ENCODE data around the gene FUCA2.

Gene FUCA2, protein sequence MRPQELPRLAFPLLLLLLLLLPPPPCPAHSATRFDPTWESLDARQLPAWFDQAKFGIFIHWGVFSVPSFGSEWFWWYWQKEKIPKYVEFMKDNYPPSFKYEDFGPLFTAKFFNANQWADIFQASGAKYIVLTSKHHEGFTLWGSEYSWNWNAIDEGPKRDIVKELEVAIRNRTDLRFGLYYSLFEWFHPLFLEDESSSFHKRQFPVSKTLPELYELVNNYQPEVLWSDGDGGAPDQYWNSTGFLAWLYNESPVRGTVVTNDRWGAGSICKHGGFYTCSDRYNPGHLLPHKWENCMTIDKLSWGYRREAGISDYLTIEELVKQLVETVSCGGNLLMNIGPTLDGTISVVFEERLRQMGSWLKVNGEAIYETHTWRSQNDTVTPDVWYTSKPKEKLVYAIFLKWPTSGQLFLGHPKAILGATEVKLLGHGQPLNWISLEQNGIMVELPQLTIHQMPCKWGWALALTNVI

DNA sequence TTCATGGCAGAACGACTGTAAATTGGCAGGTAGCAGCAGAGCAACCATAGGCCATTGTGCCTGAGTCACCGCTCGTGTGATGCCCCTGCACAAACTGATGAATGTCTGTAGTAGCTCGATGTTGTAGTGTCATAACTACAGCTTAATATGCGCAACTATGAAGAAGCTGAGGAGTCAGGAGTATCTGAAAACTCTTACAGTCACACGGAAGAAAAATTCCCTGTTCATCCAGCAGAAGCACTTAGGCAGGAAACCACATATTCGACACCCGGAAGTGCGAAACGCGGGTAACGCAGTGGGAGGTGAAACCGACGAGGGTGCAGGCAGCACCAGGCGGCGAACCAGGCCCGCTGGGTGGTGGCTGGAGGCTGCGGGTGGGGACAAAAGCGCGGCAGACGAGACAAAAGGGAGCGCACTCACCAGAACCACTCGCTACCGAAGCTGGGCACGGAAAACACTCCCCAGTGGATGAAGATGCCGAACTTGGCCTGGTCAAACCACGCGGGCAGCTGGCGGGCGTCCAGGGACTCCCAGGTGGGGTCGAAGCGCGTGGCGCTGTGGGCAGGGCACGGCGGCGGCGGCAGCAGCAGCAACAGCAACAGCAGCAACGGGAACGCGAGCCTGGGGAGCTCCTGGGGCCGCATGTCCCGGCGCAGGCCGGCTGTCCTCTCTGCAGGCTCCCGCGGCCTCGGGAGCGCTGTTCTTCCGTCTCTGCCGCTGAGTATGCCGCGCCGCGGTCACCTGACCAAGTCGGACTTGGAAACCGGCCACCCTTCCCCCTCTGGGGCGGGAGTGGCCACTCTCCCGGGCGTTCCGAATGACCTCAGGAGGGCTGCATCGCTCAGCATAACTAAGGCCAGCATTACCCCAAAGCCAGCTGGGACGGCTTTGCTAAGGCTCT, at the start of gene FUCA2:
FUCA2 (minus strand) TSS at position 730 of the 901 bp plus-strand sequence; CDS start at position 644, 86 bp downstream.
- DNase-seq (ENCODE audit: low read depth): peak; percentile 57

DNA sequence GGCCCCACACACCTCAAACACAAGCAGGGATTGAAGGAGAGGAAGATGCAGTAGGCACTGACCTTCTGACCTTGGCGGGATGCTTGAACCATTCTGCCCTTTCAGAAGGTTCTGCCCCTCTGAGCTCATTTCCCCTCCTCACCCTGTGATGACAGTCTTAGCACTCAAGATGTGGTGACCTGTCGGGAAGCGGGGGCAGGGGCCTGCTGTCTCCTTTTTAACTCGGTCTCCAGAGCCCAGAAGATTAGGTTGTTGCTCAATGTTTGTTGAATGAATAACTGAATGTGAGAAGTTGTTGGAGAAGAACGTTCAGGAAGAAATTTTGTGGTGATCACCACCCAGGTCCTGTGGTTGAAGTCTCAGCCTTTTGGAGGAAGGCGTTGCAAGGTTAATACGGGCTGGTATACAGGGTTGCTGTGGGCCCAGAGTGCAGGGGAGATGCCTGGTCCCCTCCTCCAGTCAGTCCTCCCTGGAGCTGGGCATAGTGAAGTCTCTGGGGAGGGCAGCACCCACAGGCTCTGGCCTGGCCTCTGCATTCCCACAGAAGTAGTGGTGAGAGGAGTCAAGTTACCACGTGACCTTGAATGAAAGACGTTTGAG, 49.7 kb upstream of the FUCA2 start:
- no peak for DNase-seq (ENCODE audit: low read depth)

GRCh38 chr6:143559051-143559660, 47.6 kb upstream of the FUCA2 start:
- DNase-seq (ENCODE audit: low read depth): no peak

- DNase-seq (ENCODE audit: low read depth): no peak
These were observed 45.0 kb upstream of the FUCA2 start for GRCh38 chr6:143556529-143556928.

- DNase-seq (ENCODE audit: low read depth): no peak
These were observed 44.1 kb upstream of the FUCA2 start for GRCh38 chr6:143555582-143555981.

DNA sequence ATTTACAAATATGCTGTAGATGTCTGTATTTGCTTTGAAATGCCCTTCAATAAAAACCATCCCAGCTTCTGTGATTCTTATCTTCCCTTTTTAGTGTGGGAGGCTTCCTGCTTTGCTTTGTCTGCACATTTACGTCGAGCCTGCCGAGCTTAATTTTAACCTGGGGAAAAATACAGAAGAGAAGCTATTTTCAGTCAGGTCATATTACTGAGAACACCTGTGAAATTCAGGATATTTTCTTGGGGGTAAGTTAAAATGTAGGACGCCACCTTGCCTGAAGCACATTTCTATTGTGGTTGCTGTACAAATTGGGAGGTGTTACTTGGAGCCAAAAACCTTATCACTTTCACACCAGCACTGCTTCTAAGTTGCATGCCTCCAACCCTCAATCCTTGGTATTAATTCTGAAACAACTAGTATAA, 43.6 kb upstream of the FUCA2 start:
- no peak for DNase-seq (ENCODE audit: low read depth)

DNA sequence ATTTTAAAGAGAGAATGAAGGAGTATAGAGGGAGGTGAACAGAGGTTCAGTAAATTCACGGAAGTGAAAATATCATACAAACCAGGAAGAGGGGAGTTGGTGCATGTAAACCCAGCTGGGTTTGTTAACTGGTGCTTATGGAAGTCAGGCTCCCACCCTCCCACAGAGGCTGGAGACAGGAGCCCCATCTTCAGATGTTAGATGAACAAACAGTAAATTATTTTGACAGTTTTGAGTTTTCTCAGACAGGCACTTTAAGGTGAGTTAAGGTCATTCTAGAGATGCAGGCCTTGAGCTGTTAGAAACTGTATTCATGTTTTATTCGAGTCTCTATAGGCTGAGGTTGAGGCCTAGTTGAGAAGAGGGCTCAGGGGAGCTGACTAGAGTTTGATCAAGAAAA, 41.8 kb upstream of the FUCA2 start:
- no peak for DNase-seq (ENCODE audit: low read depth)

DNA sequence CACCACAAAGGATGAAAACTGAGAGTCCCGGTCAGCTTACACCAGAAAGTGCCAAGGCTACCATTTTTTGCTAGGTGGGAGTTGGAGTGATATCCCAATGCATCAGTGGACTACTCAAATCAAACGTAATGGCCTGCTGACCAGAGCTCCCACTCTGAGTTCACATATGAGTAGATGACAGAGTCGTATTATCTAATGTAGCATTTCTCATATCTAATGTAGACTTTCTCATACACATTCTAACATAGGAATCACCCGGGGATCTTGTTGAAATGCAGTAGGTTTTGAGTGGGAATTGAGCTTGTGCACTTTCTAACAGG, 38.4 kb upstream of the FUCA2 start:
- DNase-seq (ENCODE audit: low read depth): no peak

GRCh38 chr6:143549221-143549948, 37.9 kb upstream of the FUCA2 start:
- no peak for DNase-seq (ENCODE audit: low read depth)

DNA sequence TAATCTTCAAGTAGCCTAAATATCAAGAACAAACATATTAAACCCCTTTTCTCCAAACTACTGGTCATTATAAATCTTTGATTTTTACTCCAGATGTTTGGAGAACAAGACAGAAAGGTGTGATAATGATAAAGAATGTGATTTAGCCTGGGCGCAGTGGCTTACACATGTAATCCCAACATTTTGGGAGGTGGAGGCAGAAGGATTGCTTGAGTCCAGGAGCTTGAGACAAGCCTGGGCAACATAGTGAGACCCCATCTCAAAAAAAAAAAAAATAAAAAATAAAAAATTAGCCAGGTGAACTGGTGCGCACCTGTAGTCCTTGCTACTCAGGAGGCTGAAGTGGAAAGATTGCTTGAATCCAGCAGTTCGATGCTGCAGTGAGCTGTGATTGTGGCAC, 35.1 kb upstream of the FUCA2 start:
- no peak for DNase-seq (ENCODE audit: low read depth)

DNA sequence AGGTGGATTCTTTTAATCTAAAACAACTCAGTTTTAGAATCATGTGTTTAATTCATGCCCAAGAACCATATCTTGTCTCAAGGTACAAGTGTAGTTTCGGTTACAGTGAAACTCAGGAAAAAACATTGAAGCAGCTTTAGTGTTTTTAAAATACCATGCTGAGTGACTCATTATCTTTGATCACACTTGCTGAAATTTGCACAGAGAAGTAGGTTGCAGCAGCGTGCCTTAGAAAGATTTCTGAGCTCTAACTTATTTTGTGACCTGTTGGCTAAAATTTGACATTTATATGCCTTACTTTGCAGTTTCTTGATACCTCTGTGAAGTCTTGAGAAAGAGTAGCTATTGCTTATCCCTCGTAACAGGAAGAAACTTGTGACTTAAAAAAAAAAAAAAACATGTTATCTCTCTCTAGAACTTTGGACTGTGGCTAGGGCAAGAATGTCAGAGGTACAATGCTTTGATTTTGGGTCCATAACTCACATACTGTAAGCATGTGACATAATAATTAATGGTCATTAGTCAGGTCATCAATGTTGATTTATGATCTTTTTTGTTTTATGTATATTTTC, 34.5 kb upstream of the FUCA2 start:
- no peak for DNase-seq (ENCODE audit: low read depth)

GRCh38 chr6:143545165-143545564, 33.6 kb upstream of the FUCA2 start:
- DNase-seq (ENCODE audit: low read depth): no peak

DNA sequence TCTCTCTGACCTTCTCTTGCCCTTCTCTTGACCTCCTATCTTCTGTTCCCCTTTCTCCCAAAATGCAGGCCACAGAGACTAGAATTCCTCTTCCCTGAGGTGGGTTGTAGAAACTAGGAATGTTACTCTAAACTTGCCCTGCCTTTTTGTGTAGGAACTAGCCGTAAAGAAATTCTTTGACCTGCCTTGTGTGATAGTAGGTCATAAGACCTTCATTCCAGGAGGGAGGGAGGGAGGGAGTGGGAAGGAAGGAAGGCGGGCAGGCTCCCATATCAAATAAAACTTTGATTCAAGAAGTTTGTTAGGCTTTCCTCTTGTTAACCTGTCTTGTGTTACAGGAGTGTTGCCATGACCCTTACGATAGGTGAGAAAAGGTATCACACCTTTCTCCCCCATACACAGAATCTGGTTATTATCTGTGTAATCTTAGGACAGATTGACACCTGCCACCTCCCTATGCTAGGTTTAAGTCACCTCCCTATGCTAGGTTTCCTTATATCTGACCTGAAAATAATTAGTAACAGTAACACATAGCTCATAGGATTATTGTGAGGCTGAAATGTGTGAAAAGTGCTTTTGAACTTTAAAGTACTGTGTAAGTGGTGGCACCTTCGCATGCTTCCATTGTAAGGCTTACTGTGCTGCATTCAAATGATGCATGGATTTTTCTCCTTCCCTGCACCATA, 32.6 kb upstream of the FUCA2 start:
- no peak for DNase-seq (ENCODE audit: low read depth)

DNA sequence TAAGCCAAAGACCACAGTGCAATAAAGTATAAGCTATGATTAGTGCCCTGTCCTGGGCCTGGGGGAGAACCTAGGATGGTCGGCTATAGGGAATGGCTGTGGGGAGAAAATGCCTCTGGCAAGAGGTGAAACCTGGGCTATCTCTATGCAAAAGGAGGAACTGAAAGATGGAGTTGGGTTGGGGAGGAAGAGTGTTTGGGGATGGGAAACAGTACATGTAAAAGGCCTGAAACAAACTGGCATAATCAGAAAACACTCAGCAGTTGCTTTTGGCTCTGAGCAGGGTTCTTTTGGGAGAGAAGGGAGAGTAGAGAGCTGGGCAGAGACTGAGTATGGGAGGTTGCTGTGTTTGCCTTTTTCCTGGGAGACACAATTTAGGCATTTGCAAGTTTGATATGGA, 31.9 kb upstream of the FUCA2 start:
- DNase-seq (ENCODE audit: low read depth): no peak

DNA sequence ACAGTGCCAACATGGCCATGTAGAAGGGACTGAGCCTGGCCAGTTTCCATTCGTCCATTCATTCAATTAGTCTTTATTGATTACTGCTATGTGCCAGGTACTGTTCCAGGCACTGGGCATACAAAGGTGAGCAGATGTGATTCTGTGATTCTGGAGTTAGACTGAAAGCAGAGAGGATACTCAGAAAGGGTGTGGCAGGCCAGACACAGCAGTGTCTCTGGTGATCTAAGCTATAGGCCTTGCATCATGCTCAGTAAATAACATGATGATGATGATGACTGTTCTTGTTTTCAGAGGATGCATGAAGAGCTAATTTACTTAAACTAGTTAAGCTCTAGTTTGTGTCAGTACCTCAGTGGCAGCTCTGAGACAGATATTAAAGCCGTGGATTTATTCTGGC, 31.4 kb upstream of the FUCA2 start:
- DNase-seq (ENCODE audit: low read depth): no peak

GRCh38 chr6:143540192-143540591, 28.7 kb upstream of the FUCA2 start:
- no peak for DNase-seq (ENCODE audit: low read depth)

DNA sequence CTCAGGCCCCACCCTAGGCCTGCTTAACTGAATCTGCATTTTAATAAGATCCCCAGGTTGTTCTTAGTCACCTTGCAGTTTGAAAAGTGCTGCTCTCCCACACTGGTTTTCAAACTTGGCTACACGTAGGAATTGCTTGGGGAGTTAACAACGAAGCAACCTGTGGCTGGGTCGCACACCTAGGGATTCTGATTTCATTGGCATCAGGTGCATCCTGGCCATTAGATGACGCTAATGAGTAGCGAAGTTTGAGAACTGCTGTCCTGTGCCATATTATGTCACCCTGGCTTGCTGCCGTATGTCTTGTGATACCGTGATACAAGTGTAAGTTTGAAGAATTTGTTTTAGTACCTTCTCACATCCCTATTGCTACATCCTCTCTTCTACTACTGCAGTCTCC, 28.2 kb upstream of the FUCA2 start:
- DNase-seq (ENCODE audit: low read depth): no peak

DNA sequence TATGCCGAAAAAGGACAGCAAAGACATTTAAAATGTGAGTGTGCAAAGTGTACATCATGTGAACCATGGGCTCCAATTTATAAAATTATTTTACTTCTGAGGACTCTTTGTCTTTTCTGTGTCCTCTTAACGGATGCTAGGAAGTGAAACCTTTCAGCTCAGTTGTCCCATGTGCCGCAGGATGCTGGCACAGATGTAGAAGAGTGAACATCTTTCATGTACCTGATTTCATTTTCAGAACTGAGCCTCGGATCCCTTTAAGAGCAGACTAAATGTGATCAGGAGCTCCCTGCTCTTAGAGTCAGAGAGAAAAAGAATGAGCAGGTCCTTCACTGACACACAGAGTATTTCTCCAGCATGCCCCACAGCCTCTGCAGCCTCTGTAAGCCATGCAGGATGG, 27.6 kb upstream of the FUCA2 start:
- DNase-seq (ENCODE audit: low read depth): no peak

DNA sequence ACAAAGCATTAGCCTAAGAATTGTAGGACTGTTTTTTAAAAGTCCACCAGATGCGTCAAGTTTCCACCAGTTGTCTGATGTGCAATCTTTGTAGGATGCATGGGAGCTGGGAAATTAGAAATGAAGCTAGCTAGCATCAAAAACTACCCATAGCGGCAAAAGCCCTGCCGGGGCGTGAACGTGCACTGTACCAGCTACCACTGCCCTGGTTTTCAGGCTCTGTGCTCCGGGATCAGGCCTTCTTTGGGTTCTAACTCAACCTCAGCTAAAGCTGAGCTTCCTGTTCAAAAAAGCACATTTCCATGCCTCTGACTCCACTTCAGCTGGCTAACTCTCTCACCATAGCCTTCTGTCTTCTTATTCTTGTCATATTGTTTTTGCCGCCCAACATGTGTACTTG, 26.9 kb upstream of the FUCA2 start:
- DNase-seq (ENCODE audit: low read depth): no peak

GRCh38 chr6:143536866-143537691, 25.6 kb upstream of the FUCA2 start:
- peak; percentile 39 for DNase-seq (ENCODE audit: low read depth)

Measured in stimulated activated CD4-positive, alpha-beta T cell treated with anti-CD3 and anti-CD28 coated beads, Interleukin-2, amount 100 ng/mL, for 4 hours (primary cell).